SK-N-SH treated with all-trans-retinoic acid at 6 μM for 48 hours (cell line): Measurements from ENCODE around the gene NTN1.

Experiments used
- ARNTL ChIP-seq: fragments of 450-650 bp; formaldehyde crosslinking; IDR thresholded peaks from 2 replicates; pipeline ENCODE4 v1.5.0; 2020; ENCODE audit warnings: low read depth, mild to moderate bottlenecking, moderate library complexity, borderline replicate concordance
- CSDC2 ChIP-seq: fragments of 250-450 bp; sonication (Bioruptor Pico); IDR thresholded peaks from 2 replicates; pipeline ENCODE4 v1.5.0; 2020; ENCODE audit warnings: mild to moderate bottlenecking, moderate library complexity
- TF ChIP-seq, protein P1 (sequence below): fragments of 250-450 bp; sonication (Bioruptor Pico); IDR thresholded peaks from 2 replicates; pipeline ENCODE4 v1.8.0; 2020; ENCODE audit warnings: mild to moderate bottlenecking, moderate library complexity, borderline replicate concordance

DNA sequence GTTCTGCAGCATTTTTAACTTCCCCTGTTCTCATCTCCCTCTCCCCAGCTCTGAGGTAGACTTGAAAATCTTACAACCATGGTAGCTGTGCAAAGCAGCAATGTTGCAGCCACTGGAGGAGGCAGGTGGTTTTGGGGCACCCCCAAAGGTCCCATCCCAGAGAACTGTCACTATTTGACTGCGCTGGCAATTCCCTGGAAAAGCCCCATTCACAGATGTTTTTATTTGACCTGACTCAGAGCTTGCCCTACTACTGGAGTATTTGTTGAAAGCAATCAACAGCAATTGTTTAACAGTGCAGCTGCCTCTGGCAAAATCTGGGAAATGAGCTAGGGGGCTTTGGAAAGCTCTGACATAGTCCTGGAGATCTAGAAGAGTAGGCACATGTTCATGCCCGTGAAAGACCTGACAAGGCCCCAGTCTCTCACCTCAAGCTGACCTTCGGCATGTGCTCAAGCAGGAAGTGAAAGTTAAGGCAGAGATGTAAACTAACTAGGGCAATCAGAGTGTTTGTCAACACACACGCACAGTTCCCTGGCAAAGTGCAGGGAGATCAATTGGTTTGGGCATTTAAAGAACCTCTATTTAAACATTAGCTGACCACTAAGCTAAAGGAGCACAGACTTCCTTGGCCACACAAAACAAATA is 36.1 kb upstream of the NTN1 start:
- TF ChIP-seq ARNTL, result no peak
- TF ChIP-seq CSDC2 (CRISPR knock-in tag), result no peak
- TF ChIP-seq, protein P1, sequence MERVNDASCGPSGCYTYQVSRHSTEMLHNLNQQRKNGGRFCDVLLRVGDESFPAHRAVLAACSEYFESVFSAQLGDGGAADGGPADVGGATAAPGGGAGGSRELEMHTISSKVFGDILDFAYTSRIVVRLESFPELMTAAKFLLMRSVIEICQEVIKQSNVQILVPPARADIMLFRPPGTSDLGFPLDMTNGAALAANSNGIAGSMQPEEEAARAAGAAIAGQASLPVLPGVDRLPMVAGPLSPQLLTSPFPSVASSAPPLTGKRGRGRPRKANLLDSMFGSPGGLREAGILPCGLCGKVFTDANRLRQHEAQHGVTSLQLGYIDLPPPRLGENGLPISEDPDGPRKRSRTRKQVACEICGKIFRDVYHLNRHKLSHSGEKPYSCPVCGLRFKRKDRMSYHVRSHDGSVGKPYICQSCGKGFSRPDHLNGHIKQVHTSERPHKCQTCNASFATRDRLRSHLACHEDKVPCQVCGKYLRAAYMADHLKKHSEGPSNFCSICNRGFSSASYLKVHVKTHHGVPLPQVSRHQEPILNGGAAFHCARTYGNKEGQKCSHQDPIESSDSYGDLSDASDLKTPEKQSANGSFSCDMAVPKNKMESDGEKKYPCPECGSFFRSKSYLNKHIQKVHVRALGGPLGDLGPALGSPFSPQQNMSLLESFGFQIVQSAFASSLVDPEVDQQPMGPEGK (CRISPR knock-in tag), result no peak
